HL-60/S4 (cell line): ENCODE data around the gene PARD6B.
"Not testable (repeated sequence)": the region's sequence is repeated elsewhere in the genome, so short reads cannot be mapped to it uniquely, and the experiment has no call there.

Source experiments
- in situ Hi-C: fragments of 300-500 bp; cut with MboI; formaldehyde crosslinking; loops from 2 replicates; pipeline ENCODE4 v1.14.3; 2022; ENCODE audit warnings: low sequenced_read_pairs

PARD6B gene

DNA sequence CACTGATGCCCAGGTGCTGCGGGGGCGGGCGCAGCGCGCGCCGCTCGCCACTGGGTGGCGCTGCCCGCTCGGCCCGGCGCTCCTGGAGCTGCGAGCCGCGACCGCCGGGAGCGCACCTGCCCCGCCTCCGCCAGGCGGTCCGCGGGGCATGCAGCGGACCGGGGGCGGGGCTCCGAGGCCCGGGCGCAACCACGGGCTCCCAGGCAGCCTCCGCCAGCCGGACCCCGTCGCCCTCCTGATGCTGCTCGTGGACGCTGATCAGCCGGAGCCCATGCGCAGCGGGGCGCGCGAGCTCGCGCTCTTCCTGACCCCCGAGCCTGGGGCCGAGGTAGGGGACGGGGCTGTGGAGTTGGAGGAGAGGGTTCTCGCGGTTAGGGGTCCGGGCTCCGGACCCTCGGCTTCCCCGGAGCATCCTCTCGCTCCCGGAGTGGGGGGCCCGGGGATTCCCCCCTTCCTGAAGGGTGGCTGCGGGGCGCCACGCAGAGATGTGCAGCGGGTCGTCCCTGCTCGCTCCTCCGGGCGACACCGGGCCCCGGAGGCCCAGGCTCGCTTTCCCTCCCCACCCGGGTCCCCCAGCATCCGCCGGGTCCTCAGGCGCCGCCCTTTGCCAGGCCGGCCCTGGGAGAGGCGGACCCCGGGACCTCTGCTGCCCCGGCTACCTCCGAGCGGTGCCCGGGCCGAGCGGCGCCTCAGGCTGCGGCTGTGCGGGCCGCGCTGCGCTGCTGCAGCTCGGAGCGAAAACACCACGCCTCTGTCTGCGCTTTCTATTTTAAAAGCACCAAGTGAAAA, 63.7 kb downstream of the PARD6B start, which contains the start of gene BCAS4:
BCAS4 (plus strand) TSS at position 216 of the 789 bp plus-strand sequence; CDS start at position 239, 23 bp downstream.
- in situ Hi-C loops = no loop called here

DNA sequence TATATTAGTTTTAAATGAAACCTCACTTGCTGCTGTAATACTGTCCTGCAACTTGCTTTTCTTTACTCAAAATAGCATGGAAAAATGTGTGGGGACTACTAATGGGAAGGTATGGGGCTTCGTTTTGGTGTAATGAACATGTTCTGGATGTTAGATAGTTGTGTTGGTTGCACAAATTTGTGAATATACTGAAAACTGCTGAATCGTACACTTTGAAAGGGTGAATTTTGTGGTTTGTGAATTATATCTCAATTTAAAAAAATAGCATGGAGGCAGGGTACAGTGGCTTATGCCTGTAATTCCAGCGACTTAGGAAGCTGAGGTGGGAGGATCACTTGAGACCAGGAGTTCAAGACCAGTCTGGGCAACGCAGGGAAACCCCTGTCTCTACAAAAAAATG, 65.8 kb downstream of the PARD6B start:
- in situ Hi-C loops = no loop called here

GRCh38 chr20:50798650-50799049, 67.3 kb downstream of the PARD6B start:
- in situ Hi-C loops = no loop called here

- in situ Hi-C loops = no loop called here
Measured at GRCh38 chr20:50799176-50799889, 68.0 kb downstream of the PARD6B start.

DNA sequence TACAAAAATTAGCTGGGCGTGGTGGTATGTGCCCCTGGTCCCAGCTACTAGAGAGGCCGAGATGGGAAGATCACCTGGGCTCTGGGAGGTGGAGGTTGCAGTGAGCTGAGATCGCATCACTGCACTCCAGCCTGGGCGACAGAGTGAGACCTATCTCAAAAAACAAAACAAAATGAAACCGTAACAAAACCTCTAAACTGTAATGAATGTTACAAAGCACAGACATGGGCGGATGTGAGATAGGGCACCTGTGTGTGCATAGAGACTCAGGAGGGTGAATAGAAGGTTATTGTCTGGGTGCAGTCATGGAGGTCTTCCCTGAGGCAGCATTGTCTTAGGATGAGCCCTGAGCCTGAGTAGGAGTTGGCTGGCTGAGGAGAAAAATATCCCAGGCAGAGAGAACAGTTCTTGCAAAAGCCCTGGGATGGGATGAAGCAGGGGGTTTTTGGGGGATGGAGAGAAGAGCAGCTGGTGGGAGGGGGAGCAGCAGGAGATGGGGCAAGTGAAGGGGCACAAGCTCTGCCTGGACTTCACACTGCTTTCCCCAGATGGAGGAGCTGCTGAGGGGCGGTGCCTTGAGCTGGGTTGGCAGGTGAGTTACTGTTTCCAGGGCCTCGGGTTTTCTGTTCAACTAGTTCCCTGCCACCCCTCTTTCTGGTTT, 68.6 kb downstream of the PARD6B start:
- in situ Hi-C loops = no loop called here

DNA sequence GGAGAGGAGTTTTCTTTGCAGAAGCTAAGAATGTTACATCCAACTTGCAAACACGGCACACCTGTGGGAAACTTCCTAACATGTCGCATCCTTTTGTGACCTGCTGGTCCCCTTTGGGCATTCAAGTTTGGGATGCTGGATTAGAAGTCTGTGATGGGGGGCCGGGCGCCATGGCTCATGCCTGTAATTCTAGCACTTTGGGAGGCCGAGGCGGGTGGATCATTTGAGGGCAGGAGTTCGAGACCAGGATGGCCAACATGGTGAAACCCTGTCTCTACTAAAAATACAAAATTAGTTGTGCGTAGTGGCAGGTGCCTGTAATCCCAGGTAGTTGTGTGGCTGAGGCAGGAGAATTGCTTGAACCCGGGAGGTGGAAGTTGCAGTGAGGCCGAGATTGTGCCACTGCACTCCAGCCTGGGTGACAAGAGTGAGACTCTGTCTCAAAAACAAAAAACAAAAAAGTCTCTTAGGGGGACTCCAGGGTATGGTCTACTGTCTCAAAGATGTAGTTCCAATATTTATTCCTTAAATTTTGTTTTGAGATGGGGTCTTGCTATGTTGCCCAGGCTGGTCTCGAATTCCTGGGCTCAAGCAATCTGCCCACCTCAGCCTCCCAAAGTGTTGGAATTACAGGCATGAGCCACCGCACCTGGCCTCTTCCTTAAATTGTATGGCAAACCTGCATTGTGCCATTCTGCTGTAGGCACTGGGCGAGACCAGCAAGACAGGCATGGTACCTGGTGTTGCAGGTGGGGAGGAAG, 69.8 kb downstream of the PARD6B start:
- in situ Hi-C loops = not testable (repeated sequence)

DNA sequence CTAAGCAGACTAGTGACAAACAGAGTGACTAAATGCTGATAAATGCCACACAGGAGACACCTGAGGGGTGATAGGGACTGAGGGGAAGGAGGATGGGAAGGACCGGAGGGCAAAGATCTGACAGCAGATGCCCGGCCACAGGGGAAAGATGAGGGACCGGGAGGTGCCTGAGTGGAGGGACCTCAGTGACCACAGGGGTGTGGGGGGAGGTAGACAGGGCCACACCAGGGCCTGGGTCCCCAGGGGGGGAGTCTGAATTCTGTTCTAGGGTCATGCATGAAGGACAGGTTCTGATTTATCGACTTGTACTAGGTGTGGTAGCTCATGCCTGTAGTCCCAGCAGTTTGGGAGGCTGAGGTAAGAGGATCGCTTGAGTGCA, 70.4 kb downstream of the PARD6B start:
- in situ Hi-C loops = no loop called here

- in situ Hi-C loops = no loop called here
Measured at GRCh38 chr20:50802289-50802688, 70.9 kb downstream of the PARD6B start.

DNA sequence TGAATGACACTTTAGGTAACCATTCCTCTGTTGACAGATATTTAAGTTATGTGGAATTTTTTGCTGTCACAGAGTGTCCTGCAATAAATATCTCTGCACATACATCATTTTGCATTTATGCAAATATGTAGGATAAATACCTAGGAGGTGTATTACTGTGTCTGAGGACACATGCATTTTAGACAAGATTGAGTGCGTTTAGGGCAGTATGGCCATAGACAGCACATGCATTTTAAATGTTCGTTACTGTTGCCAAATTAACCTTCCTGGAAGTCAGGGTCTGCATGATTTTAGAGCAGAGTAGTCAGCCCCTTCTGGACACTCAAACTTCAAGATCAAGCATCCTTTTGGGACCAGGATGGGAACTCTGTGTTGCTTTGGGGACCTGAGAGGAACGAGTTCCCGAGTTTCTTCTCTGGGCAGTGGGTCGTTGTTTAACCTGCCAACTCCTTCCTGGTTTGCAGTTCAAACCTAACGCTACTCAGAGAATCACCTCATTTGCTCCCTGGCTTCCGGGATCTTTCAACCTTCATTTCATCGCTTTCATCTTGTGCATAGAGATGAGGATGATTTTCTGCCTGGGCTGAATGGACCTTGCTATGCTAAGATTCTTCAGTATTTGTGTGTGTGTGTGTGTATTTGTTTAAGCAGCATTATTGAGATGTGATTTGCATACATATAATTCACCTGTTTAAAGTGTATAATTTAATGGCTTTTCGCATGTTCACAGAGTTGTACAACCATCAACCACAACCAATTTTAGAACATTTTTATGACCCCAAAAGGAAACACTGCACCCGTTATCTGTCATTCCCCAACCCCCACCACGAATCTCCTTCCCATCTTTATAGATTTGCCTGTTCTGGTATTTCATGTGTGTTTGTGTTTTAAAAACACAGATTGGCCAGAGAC, 73.3 kb downstream of the PARD6B start:
- in situ Hi-C loops = no loop called here

DNA sequence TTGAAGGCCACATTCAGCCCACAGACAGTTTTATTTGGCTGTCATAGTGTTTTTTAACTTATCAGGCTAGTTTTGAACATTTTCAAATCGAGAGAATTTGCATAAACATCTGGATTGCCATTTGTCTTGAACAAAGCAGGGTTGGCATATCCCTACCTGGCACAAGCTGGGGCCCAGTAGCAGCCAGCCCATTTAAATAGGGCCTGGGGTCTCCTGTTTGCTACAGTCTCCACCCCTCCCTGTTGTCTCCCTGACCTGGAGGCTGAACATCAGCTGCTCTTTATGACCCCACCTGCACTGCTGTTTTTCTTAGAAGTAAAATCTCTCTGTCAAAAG, 73.9 kb downstream of the PARD6B start:
- in situ Hi-C loops = no loop called here

- in situ Hi-C loops = no loop called here
Measured at GRCh38 chr20:50806126-50806768, 74.9 kb downstream of the PARD6B start.
